NCI-H2029 treated with DMSO at 0.1 percent for 48 hours (cell line): ENCODE results near the gene C1QTNF7.

Experiments
- DNase-seq: peaks from one replicate; lab custom pipeline; 2025; lab: John Stamatoyannopoulos, UW

Gene C1QTNF7

DNA sequence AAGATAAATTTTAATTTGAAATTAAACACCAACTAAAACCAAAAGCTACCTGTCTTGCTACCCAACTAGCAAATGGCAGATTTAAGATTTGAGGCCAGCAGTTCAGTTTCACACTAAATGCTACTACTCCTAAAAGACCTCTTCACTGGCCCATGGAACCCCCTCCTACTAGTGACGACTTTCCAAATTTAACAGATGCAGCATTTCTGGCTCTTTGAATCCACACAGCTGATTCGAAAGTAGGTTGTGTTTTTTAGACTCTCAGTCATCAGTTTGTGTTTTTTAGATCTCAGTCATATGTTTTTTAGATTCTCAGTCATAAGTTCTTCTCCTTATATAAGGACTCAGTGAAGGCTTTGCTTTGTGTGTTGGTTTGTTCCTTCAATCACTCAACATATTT, 30.8 kb downstream of the C1QTNF7 start:
- no peak for DNase-seq

- no peak for DNase-seq
Observed at GRCh38 chr4:15459706-15460105, 31.9 kb downstream of the C1QTNF7 start.

DNA sequence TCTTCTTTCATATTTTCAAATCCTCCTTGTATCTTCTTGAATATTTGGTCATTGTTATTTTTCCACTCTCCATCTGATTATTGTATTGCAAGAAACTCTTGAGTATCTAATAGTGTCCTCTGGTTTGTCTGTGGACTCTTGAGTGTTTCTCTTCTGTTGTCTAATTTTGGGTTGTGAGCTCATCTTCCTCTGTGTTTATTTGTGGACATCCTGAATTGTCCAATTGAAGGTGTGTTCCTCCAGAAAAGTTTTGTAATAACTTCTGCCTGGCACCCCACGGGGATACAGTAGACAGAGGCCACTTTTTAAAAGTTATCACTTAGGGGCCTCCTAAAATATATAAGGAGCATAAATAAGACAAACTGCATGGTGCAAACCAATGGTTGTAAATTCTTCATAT, 38.8 kb downstream of the C1QTNF7 start:
- no peak for DNase-seq

GRCh38 chr4:15469402-15470127, 41.7 kb downstream of the C1QTNF7 start, which contains the start of gene CC2D2A:
Gene CC2D2A (plus strand): TSS chr4:15469882. CDS start chr4:15475933, 6,051 bp downstream.
- no peak for DNase-seq

- DNase-seq, result no peak
Observed at GRCh38 chr4:15470128-15470475, 42.3 kb downstream of the C1QTNF7 start.

- no peak for DNase-seq
Observed at GRCh38 chr4:15476396-15476795, 48.6 kb downstream of the C1QTNF7 start.

DNA sequence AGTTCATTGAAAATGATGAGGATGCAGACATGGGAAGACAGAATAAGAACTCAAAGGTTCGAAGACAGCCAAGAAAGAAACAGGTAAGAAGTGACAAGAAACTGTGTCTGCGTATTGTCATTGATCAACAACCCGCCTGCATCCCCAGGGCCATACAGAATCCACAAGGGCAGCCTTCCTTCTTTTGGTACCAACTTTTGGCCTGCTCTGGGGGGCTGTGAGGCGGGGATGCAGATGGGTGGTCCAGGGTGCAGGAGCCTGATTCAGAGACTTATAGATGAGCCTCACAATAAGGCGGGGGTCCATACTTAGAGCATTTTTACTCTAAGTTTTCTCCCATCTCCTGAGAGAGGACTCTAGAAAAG, 50.9 kb downstream of the C1QTNF7 start:
- no peak for DNase-seq

DNA sequence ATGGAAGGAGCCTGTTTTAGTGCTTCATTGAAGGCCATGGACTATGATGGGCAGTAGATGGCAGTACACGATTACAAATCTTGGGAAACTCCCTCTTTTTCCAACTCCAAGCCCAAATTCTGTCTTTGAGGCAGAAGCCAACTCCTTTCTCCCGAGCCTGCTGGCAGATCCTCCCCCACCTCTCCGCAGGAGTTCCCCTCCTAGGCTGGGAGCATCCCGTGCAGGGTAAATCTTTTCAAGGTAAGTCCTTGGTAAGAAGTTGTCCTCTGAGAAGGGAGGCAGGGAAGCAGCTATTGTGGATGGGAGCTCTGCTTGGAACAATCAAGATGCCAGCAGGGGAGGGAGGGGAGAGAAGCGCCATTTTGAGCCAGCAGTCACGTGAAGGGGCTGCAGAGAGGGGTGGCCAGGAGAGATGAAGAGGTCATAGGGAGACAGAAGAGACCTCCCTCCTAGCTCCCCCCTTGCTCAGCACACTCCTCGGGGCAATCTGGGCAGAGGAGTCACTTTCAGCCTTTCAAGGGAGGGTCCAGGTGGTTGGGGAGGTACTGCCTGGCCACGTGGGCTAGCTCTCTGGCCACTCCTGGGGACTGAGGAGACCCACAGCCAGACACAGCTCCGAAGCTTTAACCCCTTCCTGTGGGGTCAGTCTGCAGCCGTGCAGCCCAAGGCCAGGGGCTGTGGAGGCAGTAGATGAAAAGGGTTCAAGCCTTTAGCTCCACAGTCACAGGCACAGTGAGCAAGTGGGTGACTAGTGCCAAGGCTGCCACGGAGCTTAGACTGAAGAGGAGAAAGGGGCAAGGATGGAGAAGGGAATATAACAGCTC, 51.5 kb downstream of the C1QTNF7 start:
- peak; percentile 21 for DNase-seq

DNA sequence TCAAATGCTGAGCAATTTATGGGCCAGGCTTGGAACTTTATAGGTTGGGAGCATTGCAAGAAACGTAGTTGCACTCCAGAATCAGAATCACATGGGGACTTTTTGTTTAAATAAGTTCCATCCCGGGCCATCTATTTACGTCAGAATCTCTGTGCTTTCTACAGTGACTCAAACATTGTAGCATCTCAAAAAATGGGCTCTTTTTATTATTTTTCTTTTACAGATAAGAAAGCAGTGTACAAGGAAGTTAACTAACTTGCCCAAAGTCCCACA, 52.0 kb downstream of the C1QTNF7 start:
- DNase-seq, result no peak

DNA sequence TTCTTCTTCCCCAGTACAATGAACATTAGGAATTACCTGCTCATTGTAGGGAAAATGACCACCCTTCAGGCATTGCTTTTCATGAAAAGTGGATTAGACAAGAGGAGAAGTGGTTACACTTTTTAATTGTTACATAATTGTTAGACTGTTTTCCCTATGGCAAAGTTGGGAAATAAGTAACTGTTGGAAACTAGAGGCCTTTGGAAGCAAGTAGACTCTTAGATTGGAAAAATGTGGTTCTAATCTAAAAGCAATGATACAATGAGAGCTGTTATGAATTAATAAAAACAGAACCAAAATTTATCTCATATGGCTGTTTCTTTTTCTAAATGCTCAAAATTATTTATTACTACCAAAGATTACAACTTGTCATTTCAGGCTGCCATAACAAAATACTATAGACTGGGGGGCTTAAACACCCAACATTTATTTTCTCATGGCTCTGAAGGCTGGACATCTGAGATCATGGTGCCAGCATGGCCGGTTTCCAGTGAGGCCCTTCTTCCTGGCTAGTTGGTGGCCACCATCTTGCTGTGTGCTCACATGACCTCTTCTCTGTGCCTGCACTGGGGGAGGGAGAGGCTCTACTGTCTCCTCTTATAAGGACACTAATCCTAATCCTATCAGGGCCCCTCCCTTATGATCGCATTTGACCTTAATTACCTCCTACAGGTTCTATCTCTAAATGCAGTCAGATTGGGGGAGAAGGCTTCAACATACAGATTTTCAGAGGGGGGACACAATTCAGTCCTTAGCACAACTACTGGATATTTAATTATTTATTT, 54.3 kb downstream of the C1QTNF7 start:
- no peak for DNase-seq

DNA sequence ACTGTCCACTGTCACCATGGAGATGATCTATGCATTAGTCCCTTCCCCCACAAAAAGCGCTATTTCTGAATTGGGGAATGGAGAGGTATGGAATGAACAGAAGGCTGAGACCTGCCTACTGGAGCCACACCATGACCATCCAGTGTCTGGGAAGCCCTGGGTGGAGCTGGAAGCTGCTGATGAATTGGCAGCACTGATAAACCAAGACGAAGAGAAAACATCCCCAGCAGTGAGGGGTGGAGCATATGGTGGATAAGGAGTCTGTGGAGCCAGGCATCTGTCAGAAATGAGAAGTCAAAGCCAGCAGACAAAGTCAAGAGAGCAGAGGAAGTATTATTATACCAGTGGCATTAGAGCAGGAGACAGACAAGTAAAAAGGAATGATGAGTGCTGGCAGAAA, 55.0 kb downstream of the C1QTNF7 start:
- DNase-seq, result no peak

GRCh38 chr4:15488136-15488535, 60.3 kb downstream of the C1QTNF7 start:
- DNase-seq, result no peak

DNA sequence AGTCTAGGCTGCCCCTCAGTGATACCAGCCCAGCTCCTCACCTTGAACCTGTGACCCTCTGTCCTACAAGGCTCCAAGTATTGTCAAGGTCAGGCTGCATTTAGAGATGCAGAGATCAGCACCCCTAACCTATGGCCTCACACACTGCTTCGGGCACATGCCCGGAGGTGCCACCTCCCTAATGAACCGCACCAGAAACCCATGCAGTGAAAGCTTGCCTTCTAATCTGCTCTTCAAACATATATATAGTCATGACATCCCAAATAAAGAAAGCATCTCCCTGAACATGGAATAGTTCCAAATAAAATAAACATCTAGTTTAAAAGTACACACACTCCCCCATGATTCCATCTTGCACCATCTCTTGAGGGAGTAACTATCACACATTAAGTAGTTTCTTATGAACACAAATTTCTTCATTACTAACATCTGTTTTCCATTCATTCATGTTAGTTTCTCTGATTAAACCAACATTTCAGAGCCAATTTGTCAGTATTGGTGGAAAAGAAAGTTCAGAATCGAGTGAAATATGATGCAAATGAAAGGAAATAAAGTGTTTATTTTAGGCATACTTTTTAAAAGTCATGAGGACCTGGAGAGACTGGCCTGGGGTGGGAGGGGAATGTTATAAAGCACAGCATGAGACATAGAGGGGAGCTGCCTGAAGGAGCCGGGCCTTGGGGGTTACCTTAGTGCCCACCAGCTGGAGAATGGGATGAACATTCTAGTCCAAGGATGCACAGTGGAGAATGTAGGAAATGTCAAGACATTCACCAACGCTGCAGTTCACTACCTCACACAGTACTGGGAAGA, 61.0 kb downstream of the C1QTNF7 start:
- no peak for DNase-seq

DNA sequence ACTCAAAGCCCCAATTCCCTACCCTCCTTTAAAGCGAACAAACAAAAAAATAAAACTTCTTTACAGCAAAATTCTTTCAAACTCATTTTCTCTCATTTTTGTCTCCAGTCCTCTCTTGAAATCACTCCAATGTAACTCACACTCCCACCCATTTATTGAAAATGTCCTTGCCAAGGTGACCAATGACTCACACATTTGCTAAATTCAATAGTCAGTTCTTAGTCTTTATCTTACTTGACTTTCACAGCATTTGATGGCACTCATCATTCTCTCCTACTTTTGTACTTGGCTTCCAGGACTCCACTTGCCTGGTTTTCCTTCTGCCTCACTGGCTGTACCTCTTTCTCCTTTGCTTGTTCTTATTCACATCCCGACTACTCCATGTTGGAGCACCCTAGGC, 61.7 kb downstream of the C1QTNF7 start:
- no peak for DNase-seq

DNA sequence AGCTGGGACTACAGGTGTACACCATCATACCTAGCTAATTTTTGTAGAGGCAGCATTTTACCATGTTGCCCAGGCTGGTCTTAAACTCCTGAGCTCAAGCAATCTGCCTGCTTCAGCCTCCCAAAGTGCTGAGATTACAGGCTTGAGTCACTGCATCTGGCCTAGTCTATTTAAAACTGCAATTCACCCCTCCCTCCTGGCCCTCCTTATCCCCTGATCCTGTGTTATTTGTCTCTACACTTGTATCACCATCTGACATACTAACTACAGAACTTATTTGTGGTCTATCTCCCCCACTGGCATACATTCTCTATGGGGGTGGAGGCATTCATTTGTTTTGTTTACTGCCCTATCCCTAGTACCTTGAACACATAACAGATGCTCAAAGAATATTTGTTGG, 65.6 kb downstream of the C1QTNF7 start:
- no peak for DNase-seq

DNA sequence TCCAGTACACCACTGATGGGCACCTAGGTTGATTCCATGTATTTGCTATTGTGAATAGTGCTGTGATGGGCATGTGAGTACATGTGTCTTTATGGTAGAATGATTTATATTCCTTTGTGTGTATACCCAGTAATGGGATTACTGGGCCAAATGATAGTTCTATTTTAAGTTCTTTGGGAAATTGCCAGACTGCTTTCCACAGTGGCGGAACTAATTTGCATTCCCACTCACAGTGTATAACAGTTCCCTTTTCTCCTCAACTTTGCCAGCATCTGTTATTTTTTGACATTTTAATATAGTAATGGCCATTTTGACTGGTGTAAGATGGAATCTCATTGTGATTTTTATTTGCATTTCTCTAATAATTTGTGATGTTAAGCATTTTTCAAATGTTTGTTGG, 67.8 kb downstream of the C1QTNF7 start:
- DNase-seq, result no peak
